IMR-90 (cell line): ENCODE results near the gene CCDC18. TPM values are rescaled to one million over a fixed set of nuclear protein-coding genes. Genes with fewer than 3 reads are reported as not detected.
"Not testable (repeated sequence)": the region's sequence is repeated elsewhere in the genome, so short reads cannot be mapped to it uniquely, and the experiment has no call there.

Source experiments
- ATAC-seq: fragments of 200-7000 bp; cut with Tn5 transposase; 2 replicates; pipeline ENCODE4 v1.9.1; 2020; ENCODE audit warnings: low read depth, mild to moderate bottlenecking, moderate library complexity
- BruUV-seq: library from RNA; stranded (reverse); fragments of 400-500 nt; replicated peaks from 2 replicates; lab custom pipeline; 2021; lab: Mats Ljungman, UMichigan
- CTCF ChIA-PET: fragments of 300-600 bp; formaldehyde crosslinking; extraction: SDS; loops from one replicate; lab custom pipeline; 2021; ENCODE audit warnings: antibody characterized with exemption; lab: Yijun Ruan, JAX
- POLR2A ChIA-PET: fragments of 300-600 bp; sonication (Branson Sonifier 250); formaldehyde crosslinking; loops from one replicate; lab custom pipeline; 2022; ENCODE audit warnings: antibody characterized with exemption; ENCODE audit not compliant: unreplicated experiment; lab: Charles Lee
- DNase-seq: peaks from one replicate; pipeline ENCODE4 v3.0.0; 2013
- H2AFZ ChIP-seq: replicated peaks from 2 replicates; pipeline ENCODE3; 2013; ENCODE audit warnings: low read length, mild to moderate bottlenecking; ENCODE audit not compliant: poor library complexity
- H2AK5ac ChIP-seq: 2 replicates; pipeline ENCODE4 v1.6.1; 2013; ENCODE audit warnings: low read depth, low read length, inconsistent platforms
- H2AK9ac ChIP-seq: replicated peaks from 2 replicates; pipeline ENCODE3; 2013; ENCODE audit warnings: mild to moderate bottlenecking, low read depth, low read length, moderate library complexity; ENCODE audit not compliant: poor library complexity
- H2BK120ac ChIP-seq: 2 replicates; pipeline ENCODE4 v1.6.1; 2013; ENCODE audit warnings: low read depth, low read length, inconsistent platforms
- H2BK15ac ChIP-seq: 3 replicates; pipeline ENCODE4 v1.6.1; 2013; ENCODE audit warnings: low read depth, low read length, inconsistent platforms
- H2BK20ac ChIP-seq: 2 replicates; pipeline ENCODE4 v1.6.1; 2013; ENCODE audit warnings: low read depth, mild to moderate bottlenecking, inconsistent platforms, low read length, moderate library complexity
- H2BK5ac ChIP-seq: 2 replicates; pipeline ENCODE4 v1.6.1; 2013; ENCODE audit warnings: mild to moderate bottlenecking, low read depth, low read length, inconsistent platforms; ENCODE audit not compliant: poor library complexity, severe bottlenecking
- H3K14ac ChIP-seq: replicated peaks from 2 replicates; pipeline ENCODE4 v1.6.1; 2013; ENCODE audit warnings: low read depth, low read length, inconsistent platforms
- H3K18ac ChIP-seq: 2 replicates; pipeline ENCODE4 v1.6.1; 2013; ENCODE audit warnings: low read depth, low read length, control low read depth
- H3K23ac ChIP-seq: 2 replicates; pipeline ENCODE4 v1.6.1; 2013; ENCODE audit warnings: low read depth, low read length, inconsistent platforms
- H3K27ac ChIP-seq: 2 replicates; pipeline ENCODE4 v1.5.1; 2013; ENCODE audit warnings: mild to moderate bottlenecking, control low read depth, low read length; ENCODE audit not compliant: insufficient read depth
- H3K27me3 ChIP-seq: 2 replicates; pipeline ENCODE4 v1.6.1; 2013; ENCODE audit warnings: low read length; ENCODE audit not compliant: control insufficient read depth, insufficient read depth
- H3K36me3 ChIP-seq: 2 replicates; pipeline ENCODE4 v1.6.1; 2013; ENCODE audit warnings: low read length, mixed read lengths; ENCODE audit not compliant: control insufficient read depth, insufficient read depth
- H3K4ac ChIP-seq: 2 replicates; pipeline ENCODE4 v1.6.1; 2013; ENCODE audit warnings: low read depth, low read length, inconsistent platforms
- H3K4me1 ChIP-seq: 2 replicates; pipeline ENCODE4 v1.6.1; 2013; ENCODE audit warnings: low read length, mixed read lengths; ENCODE audit not compliant: control insufficient read depth, insufficient read depth
- H3K4me2 ChIP-seq: 2 replicates; pipeline ENCODE4 v1.6.1; 2013; ENCODE audit warnings: low read depth, mild to moderate bottlenecking, control low read depth, low read length, moderate library complexity
- H3K4me3 ChIP-seq: 2 replicates; pipeline ENCODE4 v1.5.1; 2013; ENCODE audit warnings: low read depth, mild to moderate bottlenecking, control low read depth, low read length, moderate library complexity; ENCODE audit not compliant: insufficient read depth
- H3K56ac ChIP-seq: 2 replicates; pipeline ENCODE4 v1.6.1; 2013; ENCODE audit warnings: low read length, inconsistent platforms; ENCODE audit not compliant: insufficient read depth; ENCODE audit errors: extremely low read depth
- H3K79me1 ChIP-seq, 2 experiments: 2 replicates each; pipeline ENCODE4 v1.6.1; 2013; ENCODE audit warnings: low read length in 2 of 2, inconsistent platforms in 1 of 2, low read depth in 1 of 2
- H3K9ac ChIP-seq: 2 replicates; pipeline ENCODE4 v1.6.1; 2013; ENCODE audit warnings: low read depth, low read length, control low read depth
- H3K9me1 ChIP-seq: 2 replicates; pipeline ENCODE4 v1.6.1; 2013; ENCODE audit warnings: low read length, inconsistent platforms; ENCODE audit not compliant: insufficient read depth
- H3K9me3 ChIP-seq: 2 replicates; pipeline ENCODE4 v1.6.1; 2013; ENCODE audit warnings: low read length; ENCODE audit not compliant: control insufficient read depth, insufficient read depth
- H4K20me1 ChIP-seq: 2 replicates; pipeline ENCODE4 v1.6.1; 2013; ENCODE audit warnings: low read length, inconsistent platforms; ENCODE audit not compliant: insufficient read depth
- H4K5ac ChIP-seq: 2 replicates; pipeline ENCODE4 v1.6.1; 2013; ENCODE audit warnings: mild to moderate bottlenecking, low read depth, low read length, control low read depth
- H4K8ac ChIP-seq, 2 experiments: 2 replicates each; pipeline ENCODE4 v1.6.1; 2013; ENCODE audit warnings: low read depth in 2 of 2, low read length in 2 of 2, control low read depth in 1 of 2, inconsistent platforms in 1 of 2
- H4K91ac ChIP-seq: 2 replicates; pipeline ENCODE4 v1.6.1; 2013; ENCODE audit warnings: low read depth, low read length, inconsistent platforms; ENCODE audit not compliant: insufficient read depth
- NFE2L2 ChIP-seq: fragments of 150-350 bp; IDR thresholded peaks from 2 replicates; pipeline ENCODE4 v1.6.1; 2016; ENCODE audit warnings: low read depth, mild to moderate bottlenecking, low read length
- WGBS, 2 experiments: methylation state at CpG; one replicate each; pipeline versions ENCODE4 v1.1.5 to v1.1.7; 2013; ENCODE audit warnings: missing lambda C conversion rate in 2 of 2; ENCODE audit not compliant: insufficient read length in 1 of 2; ENCODE audit errors: extremely low coverage in 2 of 2; 5-methylcytosine and 5-hydroxymethylcytosine counted together
- dilution Hi-C: fragments of 300-500 bp; cut with HindIII; formaldehyde crosslinking; loops from one replicate; pipeline ENCODE4 v1.14.3; 2018; ENCODE audit warnings: low sequenced_read_pairs; ENCODE audit not compliant: unreplicated experiment
- in situ Hi-C: fragments of 300-500 bp; cut with MboI; formaldehyde crosslinking; loops from 3 replicates; pipeline ENCODE4 v1.14.3; 2019; ENCODE audit warnings: low sequenced_read_pairs, inconsistent platforms, mixed read lengths
- intact Hi-C: fragments of 100-400 bp; cut with micrococcal nuclease; formaldehyde crosslinking; loops from 2 replicates; pipeline ENCODE4 v1.10.0; 2022
- polyA plus RNA-seq, 3 experiments: library from polyadenylated mRNA; depleted of rRNA; stranded (reverse); fragments of >200 nt; gene quantifications; 2 replicates each; pipeline ENCODE4 v1.2.3, GENCODE V29; 2012; ENCODE audit warnings: low replicate concordance in 1 of 3
- total RNA-seq: library from RNA; depleted of rRNA; stranded (reverse); fragments of >200 nt; gene quantifications from 2 replicates; pipeline ENCODE4 v1.2.3, GENCODE V29; 2012
- TF ChIP-seq, protein P1 (sequence below): fragments of 150-350 bp; IDR thresholded peaks from 2 replicates; pipeline ENCODE4 v1.6.1; 2016; ENCODE audit warnings: low read depth, mild to moderate bottlenecking, low read length, moderate library complexity, borderline replicate concordance

The CCDC18 gene
- total and polyA plus RNA-seq, 2 of the 4 experiments (the other 2 are of a cell fraction) = 5.5 to 7.3 TPM

GRCh38 chr1:93159337-93159736 is 21.2 kb upstream of the CCDC18 start:
- peaks cover 5% of the 10 kb centered on the region; the same call in 1 of the 2 replicates for H3K9me1 ChIP-seq
- no peak overlapping the region for H4K8ac ChIP-seq
- CTCF ChIA-PET = no interaction called here

GRCh38 chr1:93163314-93163713 is 17.2 kb upstream of the CCDC18 start:
- intact Hi-C loops, H3K9me3 ChIP-seq, H2BK20ac ChIP-seq, H3K4me1 ChIP-seq, H3K27me3 ChIP-seq, H3K4ac ChIP-seq, H2BK120ac ChIP-seq, in situ Hi-C loops, H3K14ac ChIP-seq, H3K56ac ChIP-seq, H2AK9ac ChIP-seq, H2AK5ac ChIP-seq, H3K4me2 ChIP-seq, H3K23ac ChIP-seq, H2BK15ac ChIP-seq, H4K5ac ChIP-seq, dilution Hi-C loops, H2BK5ac ChIP-seq, H3K9me1 ChIP-seq, H3K18ac ChIP-seq, POLR2A ChIA-PET, H3K27ac ChIP-seq, H4K91ac ChIP-seq, ATAC-seq, H4K8ac ChIP-seq, BruUV-seq, H3K4me3 ChIP-seq, H3K36me3 ChIP-seq, CTCF ChIA-PET, H2AFZ ChIP-seq, DNase-seq, H3K9ac ChIP-seq: not testable (repeated sequence)
- Histone ChIP-seq H3K79me1 (peaks cover 19 to 31% of the 10 kb centered on the region in 2 experiments), H4K20me1 (peaks cover 13% of the 10 kb centered on the region; the same call in 1 of the 2 replicates)
- 100% methylated on average over 3 of the region's 8 CpGs; no CpG with 5 or more reads in 1 of the 2 experiments for WGBS, 2 experiments

More at GRCh38 chr1:93159337-93159736, 21.2 kb upstream of the CCDC18 start:
- POLR2A ChIA-PET = no interaction called here
- Histone ChIP-seq H4K5ac (no peak overlapping the region), H3K4me1 (no peaks in the 10 kb centered on the region), H3K9ac (no peak overlapping the region), H3K56ac (no peak overlapping the region), H2AK9ac (no peak overlapping the region), H3K27ac (no peak overlapping the region), H3K36me3 (peaks cover 15% of the 10 kb centered on the region), H3K4ac (no peak overlapping the region), H2AK5ac (no peak overlapping the region), H3K4me3 (no peak overlapping the region), H2BK20ac (no peak overlapping the region), H3K18ac (no peak overlapping the region), H2BK15ac (no peak overlapping the region), H2BK5ac (no peak overlapping the region), H3K9me3 (no peaks in the 10 kb centered on the region), H2AFZ (no peak overlapping the region), H3K23ac (no peak overlapping the region), H4K91ac (no peak overlapping the region), H4K20me1 (peaks cover 9% of the 10 kb centered on the region; the same call in 1 of the 2 replicates), H3K14ac (no peak overlapping the region), H3K27me3 (no peaks in the 10 kb centered on the region), H3K4me2 (no peak overlapping the region), H3K79me1 (peaks cover 23 to 36% of the 10 kb centered on the region in 2 experiments), H2BK120ac (no peak overlapping the region)
- DNase-seq (no peak), ATAC-seq (no peak)
- in situ Hi-C loops = no loop called here
- no TSS peak for BruUV-seq
- TF ChIP-seq, protein P1, sequence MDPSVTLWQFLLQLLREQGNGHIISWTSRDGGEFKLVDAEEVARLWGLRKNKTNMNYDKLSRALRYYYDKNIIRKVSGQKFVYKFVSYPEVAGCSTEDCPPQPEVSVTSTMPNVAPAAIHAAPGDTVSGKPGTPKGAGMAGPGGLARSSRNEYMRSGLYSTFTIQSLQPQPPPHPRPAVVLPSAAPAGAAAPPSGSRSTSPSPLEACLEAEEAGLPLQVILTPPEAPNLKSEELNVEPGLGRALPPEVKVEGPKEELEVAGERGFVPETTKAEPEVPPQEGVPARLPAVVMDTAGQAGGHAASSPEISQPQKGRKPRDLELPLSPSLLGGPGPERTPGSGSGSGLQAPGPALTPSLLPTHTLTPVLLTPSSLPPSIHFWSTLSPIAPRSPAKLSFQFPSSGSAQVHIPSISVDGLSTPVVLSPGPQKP = no peak
- TF ChIP-seq NFE2L2 = no peak
- dilution Hi-C loops = no loop called here
- intact Hi-C loops = no loop called here
- WGBS, 2 experiments = no CpG with 5 or more reads among the region's 2 CpGs
